K562 (cell line): ENCODE data around the gene VGLL3. TPM values are rescaled to one million over a fixed set of nuclear protein-coding genes. Genes with fewer than 3 reads are reported as not detected.

ENCODE experiments used
- ATAC-seq: fragments of 200-7000 bp; cut with Tn5 transposase; 3 replicates; pipeline ENCODE4 v1.9.1; 2020; ENCODE audit warnings: moderate library complexity
- BruUV-seq: library from RNA; stranded (reverse); fragments of 400-500 nt; replicated peaks from 2 replicates; lab custom pipeline; 2021; lab: Mats Ljungman, UMichigan
- CTCF ChIA-PET: fragments of 300-600 bp; formaldehyde crosslinking; extraction: SDS; loops from one replicate; lab custom pipeline; 2021; ENCODE audit warnings: low intra/inter-chr PET ratio; lab: Yijun Ruan, JAX
- POLR2A ChIA-PET: fragments of 300-600, 350-650 bp; sonication (Branson Sonifier 250); formaldehyde crosslinking; extraction: SDS; loops from one replicate; lab custom pipeline; 2021; ENCODE audit warnings: antibody characterized with exemption, inconsistent platforms; lab: Yijun Ruan, JAX
- DNase-seq, 4 experiments: peaks; one replicate each; pipeline versions ENCODE4 v3.0.0 to v3.0.0-alpha.2; 2011 to 2018; ENCODE audit warnings: low spot score in 3 of 4, mixed read lengths in 3 of 4; ENCODE audit errors: extremely low read depth in 1 of 4
- FAIRE-seq: peaks from 2 replicates; lab custom pipeline; 2011; peaks lifted over from hg19 to GRCh38; lab: Jason Lieb, UNC
- H2AFZ ChIP-seq: 2 replicates; pipeline ENCODE4 v1.6.0; 2011; ENCODE audit warnings: low read depth, low read length, control low read depth, inconsistent platforms
- H3K27ac ChIP-seq: fragments of 200-600 bp; 3 replicates; pipeline ENCODE4 v1.8.0; 2011; ENCODE audit warnings: low read depth, mild to moderate bottlenecking, control low read depth, inconsistent platforms, low read length, moderate library complexity, mixed read lengths; ENCODE audit errors: extremely low read depth
- H3K27me3 ChIP-seq, 2 experiments: fragments of 300-600 bp in 1 of 2; 2 replicates in 1 of 2; 3 replicates in 1 of 2; pipeline versions ENCODE4 v1.6.0 to v1.8.0; 2011; ENCODE audit warnings: inconsistent platforms in 2 of 2, low read length in 2 of 2, mild to moderate bottlenecking in 1 of 2, mixed read lengths in 1 of 2, moderate library complexity in 1 of 2; ENCODE audit not compliant: control insufficient read depth in 2 of 2, insufficient read depth in 2 of 2
- H3K36me3 ChIP-seq: fragments of 300-600 bp; 3 replicates; pipeline ENCODE4 v1.8.0; 2011; ENCODE audit warnings: mild to moderate bottlenecking, low read length, inconsistent platforms; ENCODE audit not compliant: control insufficient read depth, insufficient read depth
- H3K4me1 ChIP-seq, 2 experiments: fragments of 200-600 bp in 1 of 2; replicated peaks in 1 of 2; 2 replicates in 1 of 2; 3 replicates in 1 of 2; pipeline versions ENCODE4 v1.5.1 to v1.8.0; 2011; ENCODE audit warnings: inconsistent platforms in 2 of 2, low read length in 2 of 2, mild to moderate bottlenecking in 1 of 2, mixed read lengths in 1 of 2, moderate library complexity in 1 of 2; ENCODE audit not compliant: control insufficient read depth in 2 of 2, insufficient read depth in 2 of 2
- H3K4me2 ChIP-seq: 2 replicates; pipeline ENCODE4 v1.6.1; 2011; ENCODE audit warnings: low read length, control low read depth, inconsistent platforms, mixed read lengths; ENCODE audit not compliant: insufficient read depth
- H3K4me3 ChIP-seq: fragments of 200-600 bp; sonication (generic), shearing (Covaris generic); 2 replicates; pipeline ENCODE4 v1.5.1; 2016; ENCODE audit warnings: control low read depth, inconsistent platforms
- H3K79me2 ChIP-seq: fragments of 200-600 bp; 3 replicates; pipeline ENCODE4 v1.8.0; 2011; ENCODE audit warnings: low read length, inconsistent platforms; ENCODE audit not compliant: control insufficient read depth, insufficient read depth
- H3K9ac ChIP-seq, 2 experiments: 2 replicates each; pipeline versions ENCODE4 v1.6.0 to v1.6.1; 2011; ENCODE audit warnings: low read depth in 2 of 2, low read length in 2 of 2, control low read depth in 1 of 2, inconsistent platforms in 1 of 2, mild to moderate bottlenecking in 1 of 2, mixed read lengths in 1 of 2; ENCODE audit not compliant: insufficient read depth in 1 of 2
- H3K9me1 ChIP-seq: one replicate; pipeline ENCODE4 v1.6.0; 2011; ENCODE audit warnings: inconsistent platforms, mild to moderate bottlenecking, low read length, moderate library complexity; ENCODE audit not compliant: control insufficient read depth, insufficient read depth
- H3K9me3 ChIP-seq: replicated peaks from 2 replicates; pipeline ENCODE4 v1.5.1; 2011; ENCODE audit warnings: low read depth, low read length, inconsistent platforms; ENCODE audit not compliant: control insufficient read depth, insufficient read depth
- H4K20me1 ChIP-seq: replicated peaks from 2 replicates; pipeline ENCODE4 v1.6.1; 2011; ENCODE audit warnings: low read length, inconsistent platforms, mixed read lengths; ENCODE audit not compliant: control insufficient read depth, insufficient read depth
- ATF1 ChIP-seq, 2 experiments: fragments of 450-650 bp in 1 of 2; IDR thresholded peaks; 2 replicates each; pipeline ENCODE4 v1.6.1; 2016; ENCODE audit warnings: missing compliant biosample characterization in 1 of 2, missing genetic modification characterization in 1 of 2
- BCOR ChIP-seq: fragments of 450-650 bp; IDR thresholded peaks from 2 replicates; pipeline ENCODE4 v1.6.1; 2016
- BRCA1 ChIP-seq, 2 experiments: fragments of 450-650 bp in 1 of 2; sonication (generic) in 1 of 2; formaldehyde crosslinking in 1 of 2; IDR thresholded peaks; 2 replicates each; pipeline versions ENCODE4 v1.5.0 to v1.6.1; 2017 to 2020; ENCODE audit warnings: mild to moderate bottlenecking in 1 of 2, missing genetic modification reagents in 1 of 2
- COPS2 ChIP-seq: fragments of 450-650 bp; conservative IDR thresholded peaks from 2 replicates; pipeline ENCODE4 v1.6.1; 2016; ENCODE audit warnings: mild to moderate bottlenecking, moderate library complexity
- ETV1 ChIP-seq: fragments of 450-650 bp; conservative IDR thresholded peaks from 2 replicates; pipeline ENCODE4 v1.6.1; 2016; ENCODE audit warnings: missing genetic modification characterization, control low read depth, low read depth, missing compliant biosample characterization
- GTF2B ChIP-seq: IDR thresholded peaks from 2 replicates; pipeline ENCODE4 v1.6.1; 2011; ENCODE audit not compliant: insufficient read length; ENCODE audit errors: extremely low read depth
- KAT8 ChIP-seq: fragments of 450-650 bp; IDR thresholded peaks from 2 replicates; pipeline ENCODE4 v1.6.1; 2016; ENCODE audit warnings: low read depth, mild to moderate bottlenecking
- KDM5B ChIP-seq: fragments of 200-600 bp; sonication (generic); IDR thresholded peaks from 2 replicates; pipeline ENCODE4 v1.6.1; 2012; ENCODE audit warnings: low read depth, mild to moderate bottlenecking, moderate library complexity, low read length, control low read depth, inconsistent platforms; ENCODE audit not compliant: insufficient replicate concordance
- NELFE ChIP-seq: IDR thresholded peaks from 2 replicates; pipeline ENCODE4 v1.6.1; 2011; ENCODE audit warnings: mild to moderate bottlenecking; ENCODE audit not compliant: insufficient read depth, insufficient read length
- SP2 ChIP-seq: IDR thresholded peaks from 2 replicates; pipeline ENCODE4 v1.6.1; 2011; ENCODE audit warnings: mild to moderate bottlenecking, low read depth, low read length, moderate library complexity; ENCODE audit not compliant: poor library complexity, severe bottlenecking; ENCODE audit errors: extremely low read depth
- SPI1 ChIP-seq: IDR thresholded peaks from 2 replicates; pipeline ENCODE4 v1.6.1; 2011; ENCODE audit warnings: low read depth, low read length, control low read depth, borderline replicate concordance
- SRF ChIP-seq, 2 experiments: fragments of 250-450, 450-650 bp in 1 of 2; sonication (Bioruptor Pico) in 1 of 2; sonication (generic) in 1 of 2; formaldehyde crosslinking; IDR thresholded peaks; 2 replicates each; pipeline versions ENCODE4 v1.5.0 to v1.5.1; 2020 to 2022; ENCODE audit warnings: mild to moderate bottlenecking in 1 of 2, missing genetic modification reagents in 1 of 2
- YBX1 ChIP-seq: fragments of 450-650 bp; IDR thresholded peaks from 2 replicates; pipeline ENCODE4 v1.7.1; 2016; ENCODE audit warnings: mild to moderate bottlenecking
- ZNF175 ChIP-seq: fragments of 200-800 bp; sonication (Bioruptor generic); IDR thresholded peaks from 2 replicates; pipeline ENCODE4 v1.6.1; 2016; ENCODE audit warnings: low read depth, mild to moderate bottlenecking, missing genetic modification characterization, missing compliant biosample characterization
- ZNF224 ChIP-seq: sonication (generic); formaldehyde crosslinking; IDR thresholded peaks from 2 replicates; pipeline ENCODE4 v1.8.0; 2022; ENCODE audit warnings: mild to moderate bottlenecking, missing genetic modification reagents
- ZNF280A ChIP-seq: fragments of 450-650 bp; IDR thresholded peaks from 2 replicates; pipeline ENCODE4 v1.6.1; 2018; ENCODE audit warnings: mild to moderate bottlenecking, low read depth; ENCODE audit not compliant: partially characterized antibody
- WGBS: fragments of 100-300 bp; shearing (Covaris generic); methylation state at CpG from one replicate; pipeline ENCODE4 v1.1.6; 2016; ENCODE audit warnings: low coverage, mixed read lengths; ENCODE audit not compliant: insufficient coverage; ENCODE audit errors: missing lambda C conversion rate; 5-methylcytosine and 5-hydroxymethylcytosine counted together
- in situ Hi-C: fragments of 300-500 bp; cut with MboI; formaldehyde crosslinking; loops from 4 replicates; pipeline ENCODE4 v1.15.0; 2018; ENCODE audit warnings: inconsistent platforms, mixed read lengths
- intact Hi-C: fragments of 100-400 bp; cut with micrococcal nuclease; formaldehyde crosslinking; loops from 2 replicates; pipeline ENCODE4 v1.14.2; 2022
- polyA plus RNA-seq, 8 experiments: library from polyadenylated mRNA; depleted of rRNA in 4 of 8; stranded (reverse) in 5 of 8; unstranded in 3 of 8; fragments of >200 nt; fragmentation: Nextera tagmentation in 2 of 8; fragmentation: Illumina TruSeq in 1 of 8; extraction: Ambion mirVana in 2 of 8; extraction: Trizol in 1 of 8; gene quantifications; 2 replicates each; pipeline versions ENCODE4 v1.2.1 to v1.2.3, GENCODE V29; 2011 to 2014; ENCODE audit warnings: inconsistent platforms in 1 of 8, missing spikeins in 1 of 8
- total RNA-seq, 7 experiments: library from RNA; depleted of rRNA in 6 of 7; stranded (reverse); fragments of >200 nt in 6 of 7; fragmentation: Illumina TruSeq in 2 of 7; extraction: Trizol in 2 of 7; gene quantifications; 2 replicates each; pipeline versions ENCODE4 v1.2.1 to v1.2.3, GENCODE V29; 2011 to 2021; ENCODE audit warnings: low replicate concordance in 1 of 7

VGLL3 gene
- total and polyA plus RNA-seq, 9 of the 15 experiments (the other 6 are each of a cell fraction or from before 2014, with no cell fraction given), result under 0.01 to 0.09 (median 0.04) TPM; not detected in 6

- TF ChIP-seq NELFE (no peak), BCOR (no peak), BRCA1 (IDR thresholded peaks at IDR 0.05) (no peak), BRCA1 (CRISPR knock-in tag; IDR thresholded peaks at IDR 0.05) (no peak), ATF1 (CRISPR knock-in tag; IDR thresholded peaks at IDR 0.05) (no peak), ATF1 (tag; IDR thresholded peaks at IDR 0.05) (no peak), ZNF224 (CRISPR knock-in tag) (no peak), KDM5B (no peak), ZNF175 (CRISPR knock-in tag) (no peak)
Measured at GRCh38 chr3:86989611-86990010, 1.3 kb downstream of the VGLL3 start (continued).

GRCh38 chr3:86989006-86989405 is 1.9 kb downstream of the VGLL3 start:
- BruUV-seq, result no TSS peak
- CTCF ChIA-PET, result no interaction called here
- no peaks in the 10 kb centered on the region for H3K9me1 ChIP-seq
- no peak for DNase-seq
- intact Hi-C loops (no loop called here), in situ Hi-C loops (no loop called here)
- H3K9ac ChIP-seq, result no peak overlapping the region
- H4K20me1 ChIP-seq, result no peaks in the 10 kb centered on the region
- H3K36me3 ChIP-seq, result no peaks in the 10 kb centered on the region
- POLR2A ChIA-PET, result no interaction called here
- H3K79me2 ChIP-seq, result no peaks in the 10 kb centered on the region
- WGBS, result 0% methylated on average over 1 of the region's 1 CpG
- H3K4me3 ChIP-seq, result no peak overlapping the region
- ATAC-seq, result no peak
- H3K4me2 ChIP-seq, result no peak overlapping the region
- H2AFZ ChIP-seq, result no peak overlapping the region
- no peaks in the 10 kb centered on the region for H3K9me3 ChIP-seq
- peaks cover 0 to 12% of the 10 kb centered on the region in 2 experiments; a peak in 1 of 5 replicates for H3K4me1 ChIP-seq
- no peak for FAIRE-seq
- H3K27ac ChIP-seq, result no peak overlapping the region
- peaks cover 0 to 8% of the 10 kb centered on the region in 2 experiments; a peak in 2 of 5 replicates for H3K27me3 ChIP-seq
- TF ChIP-seq GTF2B (no peak), KAT8 (no peak), SRF (CRISPR knock-in tag; IDR thresholded peaks at IDR 0.05) (no peak), ETV1 (tag) (no peak), ZNF280A (no peak), YBX1 (no peak), COPS2 (no peak), SP2 (no peak), SPI1 (no peak)
